HEK293T (cell line): ENCODE results near the gene TYRP1.

Experiments used
- ELF4 ChIP-seq: fragments of 450-650 bp; IDR thresholded peaks from 2 replicates; pipeline ENCODE4 v1.6.1; 2017; ENCODE audit warnings: antibody characterized with exemption
- FOXA1 ChIP-seq: fragments of 450-650 bp; IDR thresholded peaks from 2 replicates; pipeline ENCODE4 v1.6.1; 2016; ENCODE audit warnings: mild to moderate bottlenecking
- FOXK2 ChIP-seq: fragments of 450-650 bp; IDR thresholded peaks from 2 replicates; pipeline ENCODE4 v1.6.1; 2016; ENCODE audit warnings: mild to moderate bottlenecking
- FOXM1 ChIP-seq: fragments of 450-650 bp; IDR thresholded peaks from 2 replicates; pipeline ENCODE4 v1.6.1; 2017; ENCODE audit warnings: mild to moderate bottlenecking, borderline replicate concordance
- HDGF ChIP-seq: fragments of 450-650 bp; IDR thresholded peaks from 2 replicates; pipeline ENCODE4 v1.6.1; 2017; ENCODE audit warnings: antibody characterized with exemption, borderline replicate concordance
- SP1 ChIP-seq: fragments of 450-650 bp; IDR thresholded peaks from 2 replicates; pipeline ENCODE4 v1.6.1; 2017
- SUZ12 ChIP-seq: fragments of 450-650 bp; IDR thresholded peaks from 2 replicates; pipeline ENCODE4 v1.6.1; 2016; ENCODE audit warnings: mild to moderate bottlenecking
- TARDBP ChIP-seq: fragments of 450-650 bp; IDR thresholded peaks from 2 replicates; pipeline ENCODE4 v1.6.1; 2016
- TF ChIP-seq, protein P1 (sequence below): fragments of 450-650 bp; IDR thresholded peaks from 2 replicates; pipeline ENCODE4 v1.6.1; 2016

DNA sequence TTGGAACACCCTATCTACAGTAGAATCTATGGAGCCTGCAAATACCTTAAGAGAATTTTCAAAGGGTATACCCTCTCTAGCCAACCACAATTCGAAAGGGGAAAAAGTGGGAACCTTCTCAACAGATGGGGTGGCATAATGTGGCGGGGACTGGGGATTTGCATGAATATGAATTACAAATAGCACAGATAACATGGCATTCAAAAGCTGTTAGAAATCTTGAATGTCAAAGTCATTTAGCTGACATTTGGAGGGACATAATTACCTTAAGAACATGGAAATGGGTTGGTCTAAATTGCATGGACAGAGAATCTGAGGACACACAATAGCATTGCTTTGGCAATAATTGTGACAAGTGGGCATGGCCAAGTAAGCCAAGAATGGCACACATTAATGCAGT lies 23.2 kb upstream of the TYRP1 start:
- TF ChIP-seq SP1 (no peak), HDGF (no peak), ELF4 (no peak), FOXK2 (no peak), TARDBP (no peak), FOXA1 (no peak), FOXM1 (no peak), SUZ12 (no peak)
- TF ChIP-seq, protein P1, sequence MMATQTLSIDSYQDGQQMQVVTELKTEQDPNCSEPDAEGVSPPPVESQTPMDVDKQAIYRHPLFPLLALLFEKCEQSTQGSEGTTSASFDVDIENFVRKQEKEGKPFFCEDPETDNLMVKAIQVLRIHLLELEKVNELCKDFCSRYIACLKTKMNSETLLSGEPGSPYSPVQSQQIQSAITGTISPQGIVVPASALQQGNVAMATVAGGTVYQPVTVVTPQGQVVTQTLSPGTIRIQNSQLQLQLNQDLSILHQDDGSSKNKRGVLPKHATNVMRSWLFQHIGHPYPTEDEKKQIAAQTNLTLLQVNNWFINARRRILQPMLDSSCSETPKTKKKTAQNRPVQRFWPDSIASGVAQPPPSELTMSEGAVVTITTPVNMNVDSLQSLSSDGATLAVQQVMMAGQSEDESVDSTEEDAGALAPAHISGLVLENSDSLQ: no peak
